ENCODE results near the gene NFIC. TPM values are rescaled to one million over a fixed set of nuclear protein-coding genes. Genes with fewer than 3 reads are reported as not detected.

Gene NFIC
- total RNA-seq, 1 donor: 79.5 TPM

- TF ChIP-seq CTCF (IDR thresholded peaks at IDR 0.05; ENCODE audit: insufficient read depth, low read length): no peak
- peak overlapping the region; percentile 79 for H3K4me3 ChIP-seq (ENCODE audit: low read depth, low read length)
- DNase-seq (ENCODE audit: low read depth): no peak
Measured at GRCh38 chr19:3359015-3359918, 7.1 kb upstream of the NFIC start.

GRCh38 chr19:3359919-3360420 is 6.4 kb upstream of the NFIC start:
- no peak for DNase-seq (ENCODE audit: low read depth)
- H3K4me3 ChIP-seq (ENCODE audit: low read depth, low read length): peak overlapping the region; percentile 79
- no peak for TF ChIP-seq CTCF (IDR thresholded peaks at IDR 0.05; ENCODE audit: insufficient read depth, low read length)

- H3K4me3 ChIP-seq (ENCODE audit: low read depth, low read length): peak overlapping the region; percentile 79
- no peak for TF ChIP-seq CTCF (IDR thresholded peaks at IDR 0.05; ENCODE audit: insufficient read depth, low read length)
- no peak for DNase-seq (ENCODE audit: low read depth)
Measured at GRCh38 chr19:3360421-3361383, 5.7 kb upstream of the NFIC start.

- no peak for TF ChIP-seq CTCF (IDR thresholded peaks at IDR 0.05; ENCODE audit: insufficient read depth, low read length)
- no peak for DNase-seq (ENCODE audit: low read depth)
- peak overlapping the region; percentile 79 for H3K4me3 ChIP-seq (ENCODE audit: low read depth, low read length)
Measured at GRCh38 chr19:3361384-3362216, 4.8 kb upstream of the NFIC start.

- DNase-seq (ENCODE audit: low read depth): no peak
- H3K4me3 ChIP-seq (ENCODE audit: low read depth, low read length): peak overlapping the region; percentile 10
- TF ChIP-seq CTCF (IDR thresholded peaks at IDR 0.05; ENCODE audit: insufficient read depth, low read length): no peak
Measured at GRCh38 chr19:3362217-3362906, 4.0 kb upstream of the NFIC start.
